Endodermal cell (in vitro differentiated cells): ENCODE data around the gene ZNF44. TPM values are rescaled to one million over a fixed set of nuclear protein-coding genes. Genes with fewer than 3 reads are reported as not detected.

ENCODE experiments used
- DNase-seq: peaks from one replicate; pipeline ENCODE4 v3.0.0-alpha.2; 2017
- H3K27ac ChIP-seq: 2 replicates; pipeline ENCODE4 v1.5.1; 2013; ENCODE audit warnings: mild to moderate bottlenecking, low read depth, low read length, moderate library complexity
- H3K27me3 ChIP-seq: 2 replicates; pipeline ENCODE4 v1.6.1; 2013; ENCODE audit warnings: mild to moderate bottlenecking, low read length, moderate library complexity; ENCODE audit not compliant: insufficient read depth, control insufficient read depth, poor library complexity, severe bottlenecking
- H3K36me3 ChIP-seq: 2 replicates; pipeline ENCODE4 v1.7.0; 2013; ENCODE audit warnings: mild to moderate bottlenecking, low read length, moderate library complexity; ENCODE audit not compliant: control insufficient read depth, insufficient read depth
- H3K4me1 ChIP-seq: one replicate; pipeline ENCODE4 v1.7.0; 2013; ENCODE audit warnings: low read length; ENCODE audit not compliant: control insufficient read depth, insufficient read depth
- H3K4me3 ChIP-seq: 2 replicates; pipeline ENCODE4 v1.5.1; 2013; ENCODE audit warnings: mild to moderate bottlenecking, low read length, moderate library complexity
- H3K9ac ChIP-seq: 2 replicates; pipeline ENCODE4 v1.6.1; 2013; ENCODE audit warnings: mild to moderate bottlenecking, low read length, moderate library complexity; ENCODE audit not compliant: poor library complexity, severe bottlenecking; ENCODE audit errors: extremely low read depth
- H3K9me3 ChIP-seq: 2 replicates; pipeline ENCODE4 v1.6.1; 2013; ENCODE audit warnings: mild to moderate bottlenecking, low read length, moderate library complexity; ENCODE audit not compliant: control insufficient read depth
- H3K27ac Mint-ChIP-seq: 2 replicates; pipeline ENCODE4 v1.8.0; 2020; ENCODE audit warnings: mixed read lengths
- H3K27me3 Mint-ChIP-seq: 2 replicates; pipeline ENCODE4 v1.8.0; 2021; ENCODE audit warnings: mild to moderate bottlenecking, mixed read lengths; ENCODE audit not compliant: insufficient read depth
- H3K36me3 Mint-ChIP-seq: 2 replicates; pipeline ENCODE4 v1.8.0; 2020; ENCODE audit warnings: low read depth, mixed read lengths
- H3K4me1 Mint-ChIP-seq: 2 replicates; pipeline ENCODE4 v1.8.0; 2020; ENCODE audit warnings: mixed read lengths
- H3K4me3 Mint-ChIP-seq: 2 replicates; pipeline ENCODE4 v1.8.0; 2020; ENCODE audit warnings: mild to moderate bottlenecking, moderate library complexity, mixed read lengths
- H3K9me3 Mint-ChIP-seq: 2 replicates; pipeline ENCODE4 v1.8.0; 2020; ENCODE audit warnings: mild to moderate bottlenecking, mixed read lengths
- CTCF ChIP-seq: fragments of 200-600 bp; sonication (generic); conservative IDR thresholded peaks from 2 replicates; pipeline ENCODE4 v1.5.0; 2021; ENCODE audit warnings: antibody characterized with exemption, mild to moderate bottlenecking
- WGBS, 2 experiments: methylation state at CpG; one replicate each; pipeline versions ENCODE4 v1.1.5 to v1.1.7; 2013; ENCODE audit warnings: missing lambda C conversion rate in 2 of 2, mixed read lengths in 1 of 2; ENCODE audit not compliant: insufficient coverage in 1 of 2, insufficient read length in 1 of 2; 5-methylcytosine and 5-hydroxymethylcytosine counted together
- total RNA-seq, 2 donors: library from RNA; stranded (reverse); fragmentation: NEBNext Ultra II Directional in 1 of 2; extraction: Animal tissue kit (Norgen Biotek cat#: 25700) in 1 of 2; gene quantifications; 2 replicates in 1 of 2; 3 replicates in 1 of 2; pipeline ENCODE4 v1.2.1, GENCODE V29; 2021

ZNF44 gene
- total RNA-seq, 2 donors from 2014 or later = 9.5 TPM

GRCh38 chr19:12293777-12294248 lies 870 bp downstream of the ZNF44 start:
- no peak overlapping the region for H3K27ac ChIP-seq
- Mint-ChIP-seq H3K4me3 (peak overlapping the region; percentile 100), H3K9me3 (peaks cover 29% of the 10 kb centered on the region), H3K36me3 (peaks cover 32% of the 10 kb centered on the region), H3K27me3 (no peaks in the 10 kb centered on the region), H3K4me1 (peaks cover 7% of the 10 kb centered on the region), H3K27ac (peak overlapping the region; percentile 100)
- peaks cover 15% of the 10 kb centered on the region for H3K9me3 ChIP-seq
- no peaks in the 10 kb centered on the region for H3K4me1 ChIP-seq
- peak overlapping the region; percentile 94 for H3K9ac ChIP-seq
- no peak for TF ChIP-seq CTCF
- H3K36me3 ChIP-seq = peaks cover 25% of the 10 kb centered on the region
- H3K4me3 ChIP-seq = peak overlapping the region; percentile 91
- WGBS, 2 experiments = 2% methylated on average over 7 to 18 of the region's 18 CpGs
- no peaks in the 10 kb centered on the region for H3K27me3 ChIP-seq
- peak; percentile 93 for DNase-seq

GRCh38 chr19:12289790-12290065 lies 5.0 kb downstream of the ZNF44 start:
- no peak overlapping the region for H3K9ac ChIP-seq
- WGBS, 2 experiments = 96 to 98% methylated on average over 7 of the region's 7 CpGs
- Mint-ChIP-seq H3K4me3 (no peak overlapping the region), H3K4me1 (peaks cover 7% of the 10 kb centered on the region), H3K36me3 (peaks cover 61% of the 10 kb centered on the region), H3K27ac (no peak overlapping the region), H3K27me3 (no peaks in the 10 kb centered on the region), H3K9me3 (peaks cover 20% of the 10 kb centered on the region)
- TF ChIP-seq CTCF = no peak
- no peaks in the 10 kb centered on the region for H3K4me1 ChIP-seq
- H3K36me3 ChIP-seq = peaks cover 40% of the 10 kb centered on the region
- H3K9me3 ChIP-seq = peaks cover 21% of the 10 kb centered on the region
- H3K27ac ChIP-seq = no peak overlapping the region
- no peak overlapping the region for H3K4me3 ChIP-seq
- H3K27me3 ChIP-seq = no peaks in the 10 kb centered on the region
- no peak for DNase-seq

GRCh38 chr19:12287958-12288500 lies 6.7 kb downstream of the ZNF44 start:
- Mint-ChIP-seq H3K4me3 (no peak overlapping the region), H3K9me3 (peaks cover 33% of the 10 kb centered on the region), H3K4me1 (no peaks in the 10 kb centered on the region), H3K27me3 (no peaks in the 10 kb centered on the region), H3K27ac (no peak overlapping the region), H3K36me3 (peaks cover 69% of the 10 kb centered on the region)
- Histone ChIP-seq H3K9me3 (peaks cover 33% of the 10 kb centered on the region), H3K4me3 (no peak overlapping the region), H3K9ac (no peak overlapping the region), H3K36me3 (peaks cover 40% of the 10 kb centered on the region), H3K4me1 (no peaks in the 10 kb centered on the region), H3K27me3 (no peaks in the 10 kb centered on the region), H3K27ac (no peak overlapping the region)
- 88 to 100% methylated on average over 1 of the region's 1 CpG for WGBS, 2 experiments
- TF ChIP-seq CTCF = no peak
- no peak for DNase-seq
